Neural progenitor cell (in vitro differentiated cells): ENCODE results near the gene SND1.

ENCODE experiments used
- CTCF ChIP-seq: fragments of 200-600 bp; sonication (generic); IDR thresholded peaks from 2 replicates; pipeline ENCODE4 v1.5.1; 2017; ENCODE audit warnings: antibody characterized with exemption, mild to moderate bottlenecking
- EZH2 ChIP-seq: fragments of 200-600 bp; sonication (generic); IDR thresholded peaks from 2 replicates; pipeline ENCODE4 v1.6.1; 2017; ENCODE audit warnings: antibody characterized with exemption, mild to moderate bottlenecking, moderate library complexity

DNA sequence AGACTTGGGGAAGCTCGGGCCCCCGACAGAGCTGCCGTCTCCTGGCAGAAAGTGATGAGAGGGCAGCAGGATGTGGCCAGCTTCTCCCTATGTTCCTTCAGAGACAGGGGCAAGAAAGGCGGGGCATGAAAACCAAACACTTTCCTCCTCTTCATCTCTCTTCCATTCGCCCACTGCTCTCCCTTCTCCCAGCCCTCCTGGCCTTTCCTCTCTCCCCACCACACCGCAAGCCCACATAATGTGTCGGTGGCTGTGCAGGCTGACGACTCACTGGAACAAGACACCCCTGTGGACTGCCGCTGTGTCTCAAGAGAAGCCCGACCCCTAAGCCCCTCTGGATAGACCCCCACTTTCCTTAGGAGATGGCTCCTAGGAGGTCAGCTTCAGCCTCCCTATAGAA is 438.5 kb downstream of the SND1 start:
- TF ChIP-seq CTCF (no peak), EZH2 (no peak)
